Neural cell (in vitro differentiated cells): ENCODE measurements around the gene KLHDC8B. TPM values are rescaled to one million over a fixed set of nuclear protein-coding genes. Genes with fewer than 3 reads are reported as not detected.

Experiments
- H2AFZ ChIP-seq: fragments of 200-600, 300-800 bp; sonication (generic), shearing (Covaris generic); 2 replicates; pipeline ENCODE4 v1.6.0; 2014; ENCODE audit warnings: low read depth, mild to moderate bottlenecking, antibody characterized with exemption, low read length, moderate library complexity
- H3F3A ChIP-seq: fragments of 200-600 bp; shearing (Covaris generic); 2 replicates; pipeline ENCODE4 v1.6.1; 2016; ENCODE audit warnings: mild to moderate bottlenecking, moderate library complexity, mixed read lengths, antibody characterized with exemption, low read length; ENCODE audit not compliant: insufficient read depth, poor library complexity, severe bottlenecking
- H3K27ac ChIP-seq: fragments of 200-600, 300-800 bp; sonication (generic), shearing (Covaris generic); 2 replicates; pipeline ENCODE4 v1.5.1; 2014; ENCODE audit warnings: mild to moderate bottlenecking, low read length, moderate library complexity
- H3K27me3 ChIP-seq: fragments of 300-800, 200-600 bp; sonication (generic), shearing (Covaris generic); 2 replicates; pipeline ENCODE4 v1.6.0; 2014; ENCODE audit warnings: mild to moderate bottlenecking, low read depth, low read length, moderate library complexity; ENCODE audit not compliant: insufficient read depth
- H3K36me3 ChIP-seq: fragments of 300-800, 200-600 bp; sonication (generic), shearing (Covaris generic); 2 replicates; pipeline ENCODE4 v1.5.1; 2014; ENCODE audit warnings: mild to moderate bottlenecking, antibody characterized with exemption, low read length, moderate library complexity; ENCODE audit not compliant: insufficient read depth
- H3K4me2 ChIP-seq: fragments of 300-800, 200-600 bp; sonication (generic), shearing (Covaris generic); 2 replicates; pipeline ENCODE4 v1.6.0; 2014; ENCODE audit warnings: mild to moderate bottlenecking, low read length
- H3K4me3 ChIP-seq: fragments of 300-800, 200-600 bp; sonication (generic), shearing (Covaris generic); 2 replicates; pipeline ENCODE4 v1.5.1; 2014; ENCODE audit warnings: mild to moderate bottlenecking, low read length, moderate library complexity
- H3K79me2 ChIP-seq: fragments of 200-600 bp; shearing (Covaris generic); replicated peaks from 2 replicates; pipeline ENCODE4 v1.6.0; 2014; ENCODE audit warnings: mild to moderate bottlenecking, low read length, moderate library complexity; ENCODE audit not compliant: insufficient read depth
- H3K9ac ChIP-seq: fragments of 300-800, 200-600 bp; sonication (generic), shearing (Covaris generic); 2 replicates; pipeline ENCODE4 v1.6.1; 2016; ENCODE audit warnings: mild to moderate bottlenecking, low read length, mixed read lengths
- H3K9me2 ChIP-seq: fragments of 200-600 bp; shearing (Covaris generic); 2 replicates; pipeline ENCODE4 v1.6.1; 2016; ENCODE audit warnings: mild to moderate bottlenecking, low read length, mixed read lengths; ENCODE audit not compliant: insufficient read depth
- H3K9me3 ChIP-seq: fragments of 200-600, 300-800 bp; sonication (generic), shearing (Covaris generic); 2 replicates; pipeline ENCODE4 v1.6.1; 2016; ENCODE audit warnings: mild to moderate bottlenecking, mixed run types, low read length, moderate library complexity, mixed read lengths
- H4K20me1 ChIP-seq: fragments of 200-600 bp; shearing (Covaris generic); 2 replicates; pipeline ENCODE4 v1.6.1; 2016; ENCODE audit warnings: mild to moderate bottlenecking, mixed run types; ENCODE audit not compliant: insufficient read depth
- CTCF ChIP-seq: fragments of 450-650 bp; IDR thresholded peaks from 2 replicates; pipeline ENCODE4 v1.5.1; 2014; ENCODE audit warnings: antibody characterized with exemption, mild to moderate bottlenecking, moderate library complexity; ENCODE audit not compliant: poor library complexity, severe bottlenecking
- EP300 ChIP-seq: fragments of 450-650 bp; conservative IDR thresholded peaks from 2 replicates; pipeline ENCODE4 v1.6.1; 2014; ENCODE audit warnings: antibody characterized with exemption, mild to moderate bottlenecking, moderate library complexity; ENCODE audit not compliant: poor library complexity, severe bottlenecking
- EZH2 ChIP-seq: fragments of 200-600, 300-800 bp; shearing (Covaris generic), sonication (generic); IDR thresholded peaks from 2 replicates; pipeline ENCODE4 v1.6.1; 2014; ENCODE audit warnings: antibody characterized with exemption, low read length, borderline replicate concordance, mild to moderate bottlenecking; ENCODE audit not compliant: insufficient read depth, poor library complexity, severe bottlenecking
- MXI1 ChIP-seq: fragments of 450-650 bp; conservative IDR thresholded peaks from 2 replicates; pipeline ENCODE4 v1.6.1; 2014; ENCODE audit warnings: antibody characterized with exemption, mild to moderate bottlenecking; ENCODE audit not compliant: poor library complexity, severe bottlenecking
- POLR2AphosphoS5 ChIP-seq: IDR thresholded peaks from 2 replicates; pipeline ENCODE4 v1.6.1; 2012
- RAD21 ChIP-seq: fragments of 450-650 bp; conservative IDR thresholded peaks from 2 replicates; pipeline ENCODE4 v1.6.1; 2014; ENCODE audit warnings: antibody characterized with exemption, mild to moderate bottlenecking, moderate library complexity
- SMC3 ChIP-seq: fragments of 450-650 bp; conservative IDR thresholded peaks from 2 replicates; pipeline ENCODE4 v1.6.1; 2014; ENCODE audit warnings: antibody characterized with exemption, mild to moderate bottlenecking, moderate library complexity; ENCODE audit not compliant: poor library complexity
- TAF1 ChIP-seq: IDR thresholded peaks from 2 replicates; pipeline ENCODE4 v1.6.1; 2012; ENCODE audit warnings: low read depth
- polyA plus RNA-seq: library from polyadenylated mRNA; depleted of rRNA; stranded (reverse); fragments of >200 nt; gene quantifications from 2 replicates; pipeline ENCODE4 v1.2.3, GENCODE V29; 2014
- TF ChIP-seq, protein P1 (sequence below): IDR thresholded peaks from 2 replicates; pipeline ENCODE4 v1.6.1; 2012; ENCODE audit warnings: borderline replicate concordance

Gene KLHDC8B
- polyA plus RNA-seq, 1 donor from 2014 or later, result 65.1 TPM

- peak overlapping the region; percentile 79 for H3K4me3 ChIP-seq
- TF ChIP-seq, protein P1, sequence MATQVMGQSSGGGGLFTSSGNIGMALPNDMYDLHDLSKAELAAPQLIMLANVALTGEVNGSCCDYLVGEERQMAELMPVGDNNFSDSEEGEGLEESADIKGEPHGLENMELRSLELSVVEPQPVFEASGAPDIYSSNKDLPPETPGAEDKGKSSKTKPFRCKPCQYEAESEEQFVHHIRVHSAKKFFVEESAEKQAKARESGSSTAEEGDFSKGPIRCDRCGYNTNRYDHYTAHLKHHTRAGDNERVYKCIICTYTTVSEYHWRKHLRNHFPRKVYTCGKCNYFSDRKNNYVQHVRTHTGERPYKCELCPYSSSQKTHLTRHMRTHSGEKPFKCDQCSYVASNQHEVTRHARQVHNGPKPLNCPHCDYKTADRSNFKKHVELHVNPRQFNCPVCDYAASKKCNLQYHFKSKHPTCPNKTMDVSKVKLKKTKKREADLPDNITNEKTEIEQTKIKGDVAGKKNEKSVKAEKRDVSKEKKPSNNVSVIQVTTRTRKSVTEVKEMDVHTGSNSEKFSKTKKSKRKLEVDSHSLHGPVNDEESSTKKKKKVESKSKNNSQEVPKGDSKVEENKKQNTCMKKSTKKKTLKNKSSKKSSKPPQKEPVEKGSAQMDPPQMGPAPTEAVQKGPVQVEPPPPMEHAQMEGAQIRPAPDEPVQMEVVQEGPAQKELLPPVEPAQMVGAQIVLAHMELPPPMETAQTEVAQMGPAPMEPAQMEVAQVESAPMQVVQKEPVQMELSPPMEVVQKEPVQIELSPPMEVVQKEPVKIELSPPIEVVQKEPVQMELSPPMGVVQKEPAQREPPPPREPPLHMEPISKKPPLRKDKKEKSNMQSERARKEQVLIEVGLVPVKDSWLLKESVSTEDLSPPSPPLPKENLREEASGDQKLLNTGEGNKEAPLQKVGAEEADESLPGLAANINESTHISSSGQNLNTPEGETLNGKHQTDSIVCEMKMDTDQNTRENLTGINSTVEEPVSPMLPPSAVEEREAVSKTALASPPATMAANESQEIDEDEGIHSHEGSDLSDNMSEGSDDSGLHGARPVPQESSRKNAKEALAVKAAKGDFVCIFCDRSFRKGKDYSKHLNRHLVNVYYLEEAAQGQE, result no peak
- TF ChIP-seq RAD21, result no peak
- TF ChIP-seq TAF1, result no peak
- no peak for TF ChIP-seq MXI1
- no peak for TF ChIP-seq EZH2
- no peak for TF ChIP-seq POLR2AphosphoS5
- no peak for TF ChIP-seq EP300
- peaks cover 46% of the 10 kb centered on the region for H3K79me2 ChIP-seq
- no peaks in the 10 kb centered on the region for H3K36me3 ChIP-seq
- peak overlapping the region; percentile 71 for H2AFZ ChIP-seq
- H3K9me2 ChIP-seq, result no peaks in the 10 kb centered on the region
- H3K4me2 ChIP-seq, result no peak overlapping the region
- H3K27ac ChIP-seq, result peak overlapping the region; percentile 46
- peak overlapping the region; percentile 79 for H3K9ac ChIP-seq
- no peaks in the 10 kb centered on the region for H3K9me3 ChIP-seq
- no peaks in the 10 kb centered on the region for H3F3A ChIP-seq
- H4K20me1 ChIP-seq, result no peaks in the 10 kb centered on the region
- H3K27me3 ChIP-seq, result no peaks in the 10 kb centered on the region
These were observed 4.4 kb upstream of the KLHDC8B start for GRCh38 chr3:49166752-49167556.

- Histone ChIP-seq H3K9me2 (no peaks in the 10 kb centered on the region), H3K36me3 (no peaks in the 10 kb centered on the region), H3K4me3 (peak overlapping the region; percentile 76), H3K9me3 (no peaks in the 10 kb centered on the region), H3F3A (peaks cover 4% of the 10 kb centered on the region), H3K4me2 (peak overlapping the region; percentile 89), H3K9ac (peak overlapping the region; percentile 83), H3K79me2 (peaks cover 58% of the 10 kb centered on the region), H2AFZ (peak overlapping the region; percentile 61), H3K27ac (peak overlapping the region; percentile 86), H3K27me3 (no peaks in the 10 kb centered on the region), H4K20me1 (no peaks in the 10 kb centered on the region)
- TF ChIP-seq MXI1 (no peak), SMC3 (no peak), EP300 (no peak), RAD21 (no peak), EZH2 (no peak), CTCF (no peak), TAF1 (no peak)
- TF ChIP-seq, protein P1, result no peak
These were observed 667 bp upstream of the KLHDC8B start for GRCh38 chr3:49170744-49171118.
